Kidney (tissue), 14 donors: ENCODE data around the gene CFD. TPM values are rescaled to one million over a fixed set of nuclear protein-coding genes. Genes with fewer than 3 reads are reported as not detected.
A peak's percentile ranks its signal among the peaks of the same experiment; 100 is the strongest.

ENCODE experiments used
- DNase-seq, 5 donors: peaks; one replicate each; pipeline ENCODE4 v3.0.0-alpha.2; 2013 to 2020
- FAIRE-seq: peaks from 2 replicates; lab custom pipeline; 2012; peaks lifted over from hg19 to GRCh38; lab: Jason Lieb, UNC
- H3K27ac ChIP-seq, 2 donors: one replicate each; pipeline ENCODE4 v1.7.0; 2013; ENCODE audit warnings: low read depth in 2 of 2, low read length in 2 of 2, inconsistent platforms in 1 of 2
- H3K27me3 ChIP-seq: one replicate; pipeline ENCODE4 v1.7.1; 2013; ENCODE audit warnings: low read length, inconsistent platforms; ENCODE audit not compliant: control insufficient read depth, insufficient read depth
- H3K36me3 ChIP-seq, 3 donors: one replicate each; pipeline versions ENCODE4 v1.7.0 to v1.7.1; 2013; ENCODE audit warnings: low read length in 3 of 3, control low read depth in 1 of 3, inconsistent platforms in 1 of 3; ENCODE audit not compliant: insufficient read depth in 3 of 3, control insufficient read depth in 2 of 3
- H3K4me1 ChIP-seq, 3 donors: one replicate each; pipeline versions ENCODE4 v1.7.0 to v1.7.1; 2013; ENCODE audit warnings: low read length in 3 of 3, inconsistent platforms in 1 of 3, low read depth in 1 of 3; ENCODE audit not compliant: control insufficient read depth in 2 of 3, insufficient read depth in 2 of 3
- H3K4me3 ChIP-seq, 3 donors: one replicate each; pipeline versions ENCODE4 v1.7.0 to v1.8.1; 2013; ENCODE audit warnings: low read length in 3 of 3, control low read depth in 1 of 3, inconsistent platforms in 1 of 3
- H3K9ac ChIP-seq, 3 donors: one replicate each; pipeline versions ENCODE4 v1.7.0 to v1.7.1; 2013; ENCODE audit warnings: low read length in 3 of 3, control low read depth in 1 of 3, inconsistent platforms in 1 of 3
- H3K9me3 ChIP-seq, 3 donors: one replicate each; pipeline versions ENCODE4 v1.7.0 to v1.7.1; 2013; ENCODE audit warnings: low read length in 3 of 3, control low read depth in 1 of 3, inconsistent platforms in 1 of 3; ENCODE audit not compliant: control insufficient read depth in 2 of 3, insufficient read depth in 1 of 3
- CTCF ChIP-seq: IDR thresholded peaks from 3 replicates; pipeline ENCODE4 v1.5.1; 2012; ENCODE audit warnings: mild to moderate bottlenecking, moderate library complexity, borderline replicate concordance; ENCODE audit not compliant: insufficient read depth; ENCODE audit errors: extremely low read depth
- intact Hi-C: fragments of 100-400 bp; cut with DNase I; formaldehyde crosslinking; loops from one replicate; pipeline ENCODE4 v1.11.1; 2022
- polyA plus RNA-seq: library from polyadenylated mRNA; stranded (reverse); fragments of 350-450 nt; fragmentation: Illumina TruSeq; extraction: RNeasy Lipid Tissue Mini Kit (QIAGEN cat#74804); gene quantifications from one replicate; pipeline ENCODE4 v1.2.3, GENCODE V29; 2014; ENCODE audit warnings: low read depth, low replicate concordance; ENCODE audit not compliant: insufficient read depth
- total RNA-seq: library from RNA; stranded (reverse); fragmentation: NEBNext Ultra II Directional; extraction: Animal tissue kit (Norgen Biotek cat#: 25700); gene quantifications from one replicate; pipeline ENCODE4 v1.2.1, GENCODE V29; 2021
- donor health status: control.
- donor health status: control.
- donor health status: control.
- donor health status: control.
- donor health status: control.
- donor health status: DM: yes; HTN: yes; CAD: no.
- donor health status: Normal renal cell carcinoma (clear cell type).

Gene CFD
- total and polyA plus RNA-seq, 2 donors from 2014 or later, result 4.6 to 35.1 TPM

GRCh38 chr19:863315-863620 lies 3.8 kb downstream of the CFD start:
- Histone ChIP-seq H3K4me3 (no peak overlapping the region), H3K4me1 (peaks cover 0 to 10% (median 0%) of the 10 kb centered on the region in 3 donors), H3K27ac (no peak overlapping the region), H3K9me3 (no peaks in the 10 kb centered on the region), H3K27me3 (no peaks in the 10 kb centered on the region), H3K9ac (no peak overlapping the region), H3K36me3 (peaks cover 0 to 4% (median 0%) of the 10 kb centered on the region in 3 donors)
- intact Hi-C loops, result no loop called here
- no peak for DNase-seq
- TF ChIP-seq CTCF, result no peak
- FAIRE-seq, result no peak

- Histone ChIP-seq H3K4me1 (peaks cover 0 to 7% (median 0%) of the 10 kb centered on the region in 3 donors), H3K4me3 (no peak overlapping the region), H3K27ac (no peak overlapping the region), H3K9me3 (no peaks in the 10 kb centered on the region), H3K9ac (no peak overlapping the region), H3K27me3 (no peaks in the 10 kb centered on the region), H3K36me3 (peaks cover 0 to 4% (median 0%) of the 10 kb centered on the region in 3 donors)
- DNase-seq (no peak), FAIRE-seq (no peak)
- TF ChIP-seq CTCF, result no peak
- intact Hi-C loops, result no loop called here
These were observed 7.4 kb downstream of the CFD start for GRCh38 chr19:866769-867300.

GRCh38 chr19:867301-867793 lies 7.9 kb downstream of the CFD start:
- Histone ChIP-seq H3K36me3 (peaks cover 0 to 4% (median 0%) of the 10 kb centered on the region in 3 donors), H3K9ac (no peak overlapping the region), H3K27ac (no peak overlapping the region), H3K4me3 (no peak overlapping the region), H3K9me3 (no peaks in the 10 kb centered on the region), H3K27me3 (no peaks in the 10 kb centered on the region), H3K4me1 (peaks cover 0 to 10% (median 0%) of the 10 kb centered on the region in 3 donors)
- intact Hi-C loops, result no loop called here
- FAIRE-seq (no peak), DNase-seq (no peak)
- no peak for TF ChIP-seq CTCF

GRCh38 chr19:867855-868457 lies 8.5 kb downstream of the CFD start:
- intact Hi-C loops, result no loop called here
- Histone ChIP-seq H3K4me1 (peaks cover 0 to 10% (median 0%) of the 10 kb centered on the region in 3 donors), H3K4me3 (no peak overlapping the region), H3K9ac (no peak overlapping the region), H3K27me3 (no peaks in the 10 kb centered on the region), H3K9me3 (no peaks in the 10 kb centered on the region), H3K27ac (no peak overlapping the region), H3K36me3 (peaks cover 0 to 4% (median 0%) of the 10 kb centered on the region in 3 donors)
- FAIRE-seq, result no peak
- no peak for TF ChIP-seq CTCF
- peak in 1 of 5 donors; percentile 79 for DNase-seq
